DMS53 treated with DMSO at 0.1 percent for 48 hours (cell line): ENCODE measurements around the gene SH2D3C.
A peak's percentile ranks its signal among the peaks of the same experiment; 100 is the strongest.

Source experiments
- DNase-seq: peaks from one replicate; lab custom pipeline; 2025; ENCODE audit not compliant: unreplicated experiment; lab: John Stamatoyannopoulos, UW

Gene SH2D3C

DNA sequence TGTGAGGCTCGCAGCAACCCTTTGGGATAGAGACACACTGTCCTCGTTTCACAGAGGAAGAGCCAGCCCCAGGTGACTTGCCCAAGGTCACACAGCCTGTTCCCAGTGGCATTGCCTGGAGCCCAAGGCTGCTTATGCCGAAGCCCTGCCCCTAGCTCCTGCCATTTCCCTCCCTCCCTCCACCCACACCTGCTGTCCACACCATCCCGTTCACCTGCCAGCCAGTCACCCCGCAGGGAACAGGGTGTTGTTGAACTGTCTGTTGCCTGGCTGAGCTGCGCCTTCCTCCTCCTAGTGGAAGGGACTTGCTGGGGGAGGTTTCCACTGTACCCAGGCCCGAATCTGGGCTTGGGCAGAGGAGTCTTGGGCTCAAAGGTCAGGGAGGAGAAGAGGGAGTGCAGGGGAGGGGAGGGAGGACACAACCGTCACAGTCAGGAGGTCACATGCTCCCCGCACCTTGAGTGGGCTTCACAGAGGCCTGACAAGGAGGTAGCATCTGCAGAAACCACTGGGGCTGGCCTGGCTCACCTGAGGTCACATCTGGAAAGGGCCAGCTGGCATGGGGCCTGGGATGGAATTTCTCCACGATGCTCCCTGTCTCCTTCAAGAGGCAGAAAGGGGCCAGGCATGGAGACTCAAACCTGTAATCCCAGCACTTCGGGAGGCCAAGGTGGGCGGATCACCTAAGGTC, 56.3 kb downstream of the SH2D3C start:
- DNase-seq: no peak

DNA sequence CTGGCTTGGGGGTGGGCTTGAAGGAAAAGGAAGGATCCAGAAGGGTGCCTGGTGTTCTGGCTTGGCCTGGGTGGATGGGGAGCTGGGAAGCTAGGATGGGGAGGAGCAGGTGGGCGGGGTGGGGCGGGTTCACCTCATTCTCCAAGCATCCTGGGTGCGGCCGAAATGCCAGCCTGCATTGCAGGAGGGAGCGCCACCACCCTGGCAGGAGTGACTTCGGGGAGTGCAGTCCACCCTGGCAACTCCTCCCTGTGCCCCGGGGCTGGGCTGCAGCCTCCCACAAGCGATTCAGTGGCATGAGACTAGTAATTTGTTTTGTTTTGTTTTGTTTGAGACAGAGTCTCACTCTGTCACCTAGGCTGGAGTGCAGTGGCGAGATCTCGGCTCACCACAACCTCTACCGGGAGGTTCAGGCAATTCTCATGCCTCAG, 57.1 kb downstream of the SH2D3C start:
- DNase-seq: no peak

DNA sequence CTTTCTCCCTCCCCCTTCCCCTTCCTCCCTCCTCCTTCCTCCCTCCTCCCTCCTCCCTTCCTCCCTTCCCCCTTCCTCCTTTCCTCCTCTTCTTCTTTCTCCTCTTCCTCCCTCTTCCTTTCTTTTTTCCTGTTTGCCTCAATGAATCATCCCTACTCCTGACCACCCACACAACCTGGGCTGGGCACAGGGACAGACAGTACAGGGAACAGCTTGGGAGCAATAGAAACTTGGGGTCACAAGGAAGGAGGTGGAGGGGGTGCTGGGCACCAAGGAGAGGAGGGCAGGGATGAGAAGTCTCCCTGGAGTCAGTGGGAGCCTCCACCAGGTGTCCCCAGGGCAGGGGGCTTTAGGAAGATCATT, 57.6 kb downstream of the SH2D3C start:
- no peak for DNase-seq

DNA sequence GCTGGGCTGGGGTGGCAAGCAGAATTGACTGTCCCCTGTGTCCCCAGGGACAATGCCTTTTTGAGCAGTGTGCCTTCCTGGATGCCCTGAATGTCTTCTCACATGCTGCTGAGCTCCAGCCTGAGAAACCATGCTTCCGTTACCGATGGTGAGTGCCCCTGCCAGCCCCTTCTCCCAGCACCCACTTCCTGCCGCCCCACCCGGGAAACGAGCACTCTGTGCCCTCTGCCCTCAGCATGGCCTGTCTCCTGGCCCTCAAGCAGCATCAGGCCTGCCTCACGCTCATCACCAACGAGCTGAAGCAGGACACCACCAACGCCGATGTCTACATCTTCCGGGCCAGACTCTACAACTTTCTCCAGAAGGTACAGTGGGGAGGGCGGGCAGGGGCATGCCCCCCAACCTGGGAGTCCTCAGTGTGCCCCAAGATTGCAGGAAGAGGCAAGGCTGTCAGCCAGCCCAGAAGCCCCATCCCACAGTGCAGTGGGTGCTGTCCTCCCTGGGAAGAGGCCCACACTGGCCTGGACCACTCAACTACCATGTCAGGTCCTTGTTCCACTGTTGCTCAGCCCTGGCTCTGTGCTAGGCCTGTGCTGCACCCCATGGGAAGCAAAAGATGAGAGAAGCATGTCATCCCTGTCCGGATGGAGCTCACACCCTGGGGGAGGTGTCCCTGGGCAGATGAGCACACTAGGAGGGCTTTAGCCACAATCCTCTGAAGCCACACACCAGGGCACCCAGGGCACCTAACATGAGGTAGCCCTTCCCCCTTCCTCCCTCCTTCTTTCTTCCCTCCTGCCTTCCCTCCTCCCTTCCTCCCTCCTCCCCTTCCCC, 58.2 kb downstream of the SH2D3C start:
- no peak for DNase-seq

DNA sequence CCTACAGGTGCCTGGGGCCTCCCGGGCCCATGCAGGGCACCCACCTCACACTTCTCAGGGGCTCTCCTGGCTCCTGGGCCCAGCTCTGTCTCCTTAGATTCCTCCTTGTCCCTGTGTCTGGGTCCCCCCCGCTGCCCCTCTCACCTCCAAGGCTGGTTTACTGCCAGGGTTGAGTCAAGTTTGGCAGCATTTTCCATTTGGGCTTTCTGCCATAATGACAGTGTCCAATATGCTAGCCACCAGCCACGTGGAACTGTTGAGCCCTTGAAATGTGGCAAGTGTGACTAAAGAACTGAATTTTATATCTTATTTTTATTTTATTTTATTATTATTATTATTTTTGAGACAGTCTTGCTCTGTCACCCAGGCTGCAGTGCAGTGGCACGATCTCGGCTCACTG, 60.7 kb downstream of the SH2D3C start:
- DNase-seq: no peak

DNA sequence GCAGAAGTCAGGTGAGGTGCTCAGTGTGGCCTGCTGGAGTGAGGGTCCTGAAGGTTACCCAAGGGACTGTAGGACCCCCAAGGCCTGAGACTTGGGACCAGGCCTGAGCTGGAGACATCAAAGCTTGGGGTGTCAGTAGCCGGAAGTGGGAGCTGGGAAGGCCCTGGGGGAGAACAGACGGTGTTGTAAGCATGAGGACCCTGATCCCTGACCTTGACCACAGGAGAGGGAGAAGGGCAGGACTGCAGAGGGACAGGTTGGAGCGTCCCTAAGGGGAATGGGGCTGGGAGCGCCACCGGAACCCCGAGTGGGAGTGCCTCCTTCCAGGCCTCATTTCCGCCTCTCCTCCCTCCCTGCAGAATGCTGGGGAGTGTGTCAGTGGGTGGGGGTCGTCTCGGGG, 62.1 kb downstream of the SH2D3C start:
- DNase-seq: no peak

DNA sequence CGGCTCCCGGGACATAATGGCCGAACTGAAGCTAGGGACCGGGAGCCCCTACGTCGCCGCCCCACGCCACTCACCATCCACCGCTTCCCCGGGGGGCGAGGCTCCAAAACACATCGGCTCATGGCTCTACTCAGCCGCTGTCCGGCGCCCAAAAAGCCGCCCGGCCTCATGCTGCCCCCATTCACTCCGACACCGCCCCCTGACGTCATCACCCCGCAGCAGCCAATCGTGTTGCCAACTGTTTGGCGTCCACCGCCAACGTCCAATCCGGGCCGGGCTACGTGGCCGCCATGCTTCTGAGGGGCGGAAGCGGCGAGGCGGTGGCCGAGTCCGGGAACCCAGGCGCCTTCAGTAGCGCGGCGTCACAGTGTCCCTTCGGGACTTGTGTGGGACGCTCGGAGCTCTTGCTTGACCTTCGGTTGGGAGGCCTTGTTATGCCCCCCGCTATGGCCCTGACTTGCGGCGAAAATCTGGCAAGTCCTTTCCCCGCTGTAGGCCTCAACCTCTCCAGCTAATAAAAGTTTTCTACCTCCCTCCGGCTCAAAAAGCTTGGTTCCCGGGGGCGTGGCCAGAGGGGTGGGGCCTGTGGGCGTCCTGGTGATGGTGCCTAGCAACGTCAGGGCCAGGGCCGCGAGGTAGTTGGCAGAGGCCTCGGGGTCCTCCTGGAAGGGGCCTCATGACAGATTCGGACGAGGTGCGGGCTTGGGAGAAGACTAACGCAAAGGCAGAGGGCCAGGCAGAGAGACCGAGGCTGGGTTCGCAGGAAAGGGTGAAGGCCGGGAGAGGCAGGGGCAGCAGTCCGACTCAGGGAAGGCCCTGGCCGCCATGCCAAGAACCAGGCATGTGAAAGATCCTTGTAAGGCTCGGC, 62.8 kb downstream of the SH2D3C start, which contains the start of the genes PTRH1 and TTC16:
Gene PTRH1, minus strand, starts transcription at position 194 of the 868 bp plus-strand sequence. Its CDS starts 24 bp downstream, at position 170.
Gene TTC16, plus strand, starts transcription at position 610 of the 868 bp plus-strand sequence. Its CDS starts 67 bp downstream, at position 677.
- peak; percentile 90 for DNase-seq

DNA sequence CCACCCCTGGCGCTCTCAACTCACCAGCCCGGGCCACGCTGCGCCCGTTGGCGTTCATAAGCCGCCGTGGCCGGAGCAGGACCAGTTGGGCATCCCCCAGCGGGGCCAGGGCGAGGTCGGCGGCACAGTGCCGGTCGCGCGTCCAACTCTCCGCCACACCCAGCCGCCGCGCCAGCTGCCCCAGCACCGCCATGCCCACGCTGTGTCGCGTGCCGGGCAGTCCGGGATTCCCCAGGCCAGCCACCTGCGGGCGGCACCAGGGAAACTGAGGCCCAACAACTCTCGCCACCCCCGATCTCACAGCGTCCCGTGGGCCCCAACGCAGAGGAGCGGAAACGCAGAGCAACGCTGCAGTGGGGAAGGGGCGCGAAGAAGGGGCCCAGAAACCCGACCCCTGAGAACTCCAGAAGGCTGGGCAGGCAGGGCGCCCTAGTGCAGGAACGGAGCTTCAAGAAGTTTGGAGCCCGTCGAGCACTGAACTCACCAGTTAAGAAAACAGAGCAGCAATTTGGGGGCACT, 63.5 kb downstream of the SH2D3C start:
- DNase-seq: no peak

DNA sequence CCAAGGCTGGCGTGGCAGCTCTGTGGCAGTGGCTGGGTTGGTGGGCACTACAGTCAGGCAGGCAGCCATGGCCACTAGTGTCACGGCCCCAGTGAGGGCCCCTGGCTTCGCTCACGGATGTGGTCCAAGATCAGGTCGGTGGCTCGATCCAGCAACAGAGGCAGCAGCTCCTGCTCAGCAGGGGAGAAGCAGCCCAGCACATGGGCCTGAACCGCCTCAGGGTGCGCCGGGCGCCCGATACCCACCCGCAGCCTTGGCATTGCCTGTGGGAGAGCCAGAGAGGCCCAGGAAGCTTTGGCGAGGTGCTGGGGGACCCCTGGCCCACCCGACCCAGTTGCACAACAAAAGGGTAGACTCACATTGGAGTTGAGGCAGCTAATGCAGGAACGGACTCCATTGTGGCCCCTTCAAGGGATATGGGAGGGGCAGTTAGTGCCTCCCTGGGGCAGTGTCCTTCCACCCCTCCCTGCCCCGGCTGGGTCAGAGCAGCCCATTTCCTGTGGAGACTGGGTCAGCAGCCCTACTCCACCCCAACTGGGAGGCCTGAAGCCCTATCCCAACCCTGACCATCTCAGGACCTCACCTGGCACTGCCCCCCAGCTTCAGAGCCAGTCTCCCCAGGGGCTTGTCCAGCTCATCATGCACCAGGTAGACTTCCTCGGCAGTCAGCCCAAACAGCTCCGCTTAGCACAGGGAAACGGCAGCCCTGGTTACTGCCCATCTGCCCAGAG, 64.3 kb downstream of the SH2D3C start:
- DNase-seq: no peak

DNA sequence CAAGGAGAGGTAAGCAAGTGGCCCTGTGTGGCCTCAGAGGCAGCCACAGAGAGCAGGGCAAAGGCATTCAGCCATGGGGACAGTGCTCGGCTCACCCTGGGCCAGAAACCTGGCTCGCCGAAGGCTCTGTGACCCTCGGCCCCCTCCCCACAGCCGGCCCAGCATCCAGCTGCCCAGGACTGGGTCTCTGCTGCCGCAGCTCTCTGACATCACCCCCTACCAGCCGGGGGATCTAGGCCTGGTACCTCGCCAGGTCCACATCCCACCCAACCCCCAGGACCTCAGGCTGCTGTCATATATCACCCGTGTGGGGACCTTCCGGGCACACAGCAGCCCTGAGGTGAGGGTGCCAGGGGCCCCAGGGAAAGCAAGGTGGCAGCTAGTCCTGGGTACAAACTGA, 65.6 kb downstream of the SH2D3C start:
- DNase-seq: no peak

DNA sequence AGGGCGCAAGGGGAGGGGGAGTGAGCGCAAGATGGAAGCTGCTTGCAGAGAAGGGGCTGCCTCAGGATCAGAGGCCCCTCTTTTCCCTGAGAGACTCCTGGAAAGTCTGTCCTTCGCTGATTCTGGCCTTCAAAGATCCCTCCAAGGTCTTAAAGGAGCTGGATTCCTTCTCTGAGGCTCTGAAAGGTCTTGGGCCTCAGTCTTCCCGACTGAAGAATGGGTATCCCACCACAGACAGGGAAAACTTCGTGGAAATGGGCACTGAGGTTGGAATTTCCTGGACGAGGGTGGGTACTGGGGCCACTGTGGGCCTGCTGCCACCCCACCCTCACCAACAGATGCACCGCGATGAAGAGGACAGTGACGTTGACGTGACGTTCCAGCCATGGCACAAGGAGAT, 66.1 kb downstream of the SH2D3C start:
- DNase-seq: no peak

DNA sequence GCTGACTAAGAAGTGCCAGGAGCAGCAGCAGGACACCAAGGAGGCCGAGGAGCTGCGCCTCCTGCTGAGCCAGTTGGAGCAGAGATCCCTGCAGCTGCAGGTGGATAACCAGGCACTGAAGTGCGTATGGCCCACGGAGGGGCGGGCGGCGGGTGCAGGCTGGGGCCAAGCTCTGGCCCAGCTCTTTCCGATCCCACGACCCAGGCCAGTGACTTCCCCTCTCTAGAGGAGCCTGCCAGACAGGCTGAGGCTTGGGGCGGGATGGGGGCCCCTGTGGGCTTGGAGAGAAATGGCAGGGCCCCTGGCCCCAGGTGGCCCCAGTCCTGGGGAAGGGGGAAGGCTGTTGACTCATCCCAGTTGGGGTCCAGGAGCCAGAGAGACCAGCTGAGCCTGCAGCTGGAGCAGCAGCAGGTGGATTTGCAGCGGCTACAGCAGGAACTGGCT, 66.6 kb downstream of the SH2D3C start:
- DNase-seq: no peak

DNA sequence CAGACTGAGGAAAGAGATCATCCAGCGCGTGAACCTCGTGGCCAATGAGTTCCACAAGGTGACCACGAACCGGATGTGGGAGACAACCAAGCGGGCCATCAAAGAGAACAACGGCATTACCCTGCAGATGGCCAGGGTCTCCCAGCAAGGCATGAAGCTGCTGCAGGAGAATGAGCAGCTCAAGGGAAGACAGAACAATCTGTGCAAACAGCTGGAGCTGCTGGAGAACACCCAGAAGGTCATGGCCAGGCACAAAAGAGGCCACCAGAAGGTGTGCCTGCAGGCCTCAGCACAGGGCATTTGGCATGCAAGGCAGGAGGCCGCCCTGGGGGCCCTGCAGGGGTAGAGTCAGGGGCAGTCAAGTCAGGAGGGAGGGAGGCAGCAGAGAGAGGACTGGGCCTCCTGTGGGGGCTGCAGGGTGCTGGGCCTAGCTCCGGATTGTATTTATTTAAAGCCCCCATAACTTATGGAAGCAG, 67.2 kb downstream of the SH2D3C start:
- DNase-seq: no peak

DNA sequence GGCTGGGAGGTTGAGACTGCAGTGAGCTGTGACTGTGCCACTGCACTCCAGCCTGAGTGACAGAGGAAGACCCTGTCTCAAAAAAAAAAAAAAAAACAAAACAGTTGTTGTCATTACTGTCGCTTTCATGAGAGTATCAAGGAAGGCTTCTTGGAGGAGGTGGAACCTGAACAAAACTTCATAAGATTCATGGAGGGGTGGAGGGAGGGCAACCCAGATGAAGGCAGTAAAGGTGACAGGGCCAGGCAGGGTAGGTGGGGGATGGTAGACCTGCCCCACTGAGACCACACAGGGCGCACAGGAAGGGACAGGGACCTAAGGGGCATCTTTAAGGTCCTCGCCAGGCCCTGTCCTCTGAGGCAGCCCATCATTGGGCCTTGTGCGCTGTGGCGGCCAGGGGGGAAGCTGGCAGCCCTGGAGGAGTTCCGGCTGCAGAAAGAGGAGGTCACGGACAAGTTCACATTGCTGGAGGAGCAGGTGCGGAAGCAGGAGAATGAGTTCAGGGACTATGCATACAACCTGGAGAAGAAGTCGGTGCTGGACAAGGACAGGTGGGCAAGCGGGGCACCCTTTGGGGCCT, 68.2 kb downstream of the SH2D3C start:
- no peak for DNase-seq

DNA sequence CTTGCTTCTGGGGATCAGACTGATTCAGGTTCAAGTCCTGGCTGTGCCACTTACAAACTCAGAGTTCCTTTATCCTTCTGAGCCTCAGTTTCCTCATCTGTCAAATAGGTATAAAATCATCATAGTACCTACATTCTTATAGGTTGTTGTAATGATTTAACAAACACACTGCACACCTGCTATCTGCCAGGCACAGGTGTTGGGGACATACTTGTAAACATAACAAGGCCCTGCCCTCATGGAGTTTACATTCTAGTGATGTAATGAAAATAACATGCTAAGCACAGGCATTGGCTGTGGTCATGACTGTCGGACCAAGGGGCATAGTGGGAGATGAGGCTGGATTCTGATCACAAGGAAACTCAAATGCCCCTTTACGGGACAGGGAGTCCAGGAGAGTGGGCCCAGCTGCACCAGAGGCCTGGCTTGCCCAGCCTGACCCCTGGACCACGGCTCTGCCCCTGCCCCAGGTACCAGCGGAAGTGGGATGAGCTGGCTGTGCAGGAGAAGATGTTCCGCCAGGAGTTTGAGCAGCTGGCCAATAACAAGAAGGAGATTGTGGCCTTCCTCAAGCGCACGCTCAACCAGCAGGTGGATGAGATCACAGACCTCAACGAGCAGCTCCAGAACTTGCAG, 69.4 kb downstream of the SH2D3C start:
- DNase-seq: no peak

DNA sequence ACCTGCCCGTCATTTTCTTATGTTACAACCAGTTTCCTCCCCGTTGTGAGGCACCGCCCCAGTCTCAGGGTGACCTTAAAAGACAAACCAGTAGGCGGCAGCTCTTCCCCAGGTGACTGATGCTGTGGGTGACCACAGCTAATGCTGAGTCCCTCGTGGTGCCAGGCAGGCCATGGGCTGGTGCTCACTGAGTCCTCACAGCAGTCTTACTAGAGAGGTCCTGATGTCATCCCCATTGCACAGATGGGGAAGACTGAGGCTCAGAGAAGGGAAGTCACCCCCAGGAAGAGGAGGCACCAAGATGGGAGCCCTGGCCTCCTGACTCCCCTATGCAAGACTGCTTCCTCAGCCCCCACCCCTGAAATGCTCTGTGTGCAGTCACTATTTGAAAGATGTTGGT, 70.7 kb downstream of the SH2D3C start:
- DNase-seq: peak; percentile 41

DNA sequence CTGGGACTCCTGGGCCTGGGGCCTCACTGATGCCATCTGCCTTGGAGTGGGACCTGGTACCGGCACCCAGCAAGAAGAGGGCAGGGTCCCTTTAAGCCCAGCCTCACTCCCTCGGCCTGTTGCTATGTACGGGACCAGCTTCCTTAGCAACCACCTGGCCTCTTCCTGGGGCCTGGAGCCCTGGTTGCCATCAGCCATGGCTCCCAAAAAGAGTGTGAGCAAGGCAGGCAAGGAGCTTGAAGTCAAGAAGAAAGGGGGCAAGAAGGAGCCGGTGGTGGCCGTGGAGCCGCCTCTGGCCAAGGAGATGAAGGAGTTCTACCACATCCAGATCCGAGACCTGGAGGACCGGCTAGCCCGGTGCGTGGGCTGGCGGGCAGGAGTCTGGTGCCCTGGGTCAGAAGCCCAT, 71.6 kb downstream of the SH2D3C start, which contains the start of gene CFAP157:
Gene CFAP157, plus strand, starts transcription at position 153 of the 406 bp plus-strand sequence. Its CDS starts 44 bp downstream, at position 197.
- no peak for DNase-seq

DNA sequence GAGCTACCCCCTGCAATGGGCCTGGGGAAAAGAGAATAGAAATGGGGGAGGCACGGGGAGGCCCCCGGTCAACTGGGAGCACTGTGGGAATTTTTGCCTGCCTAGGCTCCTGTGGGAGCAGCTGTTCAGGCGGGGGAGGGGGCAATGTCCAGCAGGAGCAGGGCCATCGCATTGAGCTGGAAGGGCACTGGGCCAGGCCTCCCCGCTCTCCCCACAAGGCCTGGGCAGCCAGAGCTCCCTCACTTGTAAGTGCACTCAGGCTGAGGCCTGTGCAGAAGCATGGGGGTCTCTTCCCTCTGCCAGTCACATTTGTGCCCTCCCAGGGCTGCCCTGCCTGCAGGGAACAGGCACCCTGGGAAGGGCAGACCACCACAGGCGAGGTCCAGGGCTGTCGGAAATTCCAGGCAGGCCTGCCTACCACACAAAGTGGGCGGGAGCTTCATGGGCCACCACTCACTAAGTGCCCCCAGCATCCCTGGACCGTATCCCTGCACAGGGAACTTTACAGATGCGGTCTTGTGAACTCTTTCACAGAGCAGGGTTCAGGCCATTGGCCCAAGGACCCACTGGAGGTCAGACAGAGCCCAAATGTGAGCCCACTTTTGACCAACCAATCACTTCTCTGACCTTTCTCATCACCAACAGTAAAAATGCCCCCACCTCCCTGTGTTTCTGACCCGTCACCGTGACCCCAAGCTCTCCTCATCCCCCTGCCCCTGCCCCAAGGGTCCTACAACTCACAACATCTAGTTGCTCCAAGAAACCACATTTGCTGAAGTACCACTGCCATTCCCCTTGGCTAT, 72.7 kb downstream of the SH2D3C start:
- DNase-seq: no peak
